Measurements from ENCODE around the gene EIF5B.
"Not testable (repeated sequence)": the region's sequence is repeated elsewhere in the genome, so short reads cannot be mapped to it uniquely, and the experiment has no call there.

Gene EIF5B, protein sequence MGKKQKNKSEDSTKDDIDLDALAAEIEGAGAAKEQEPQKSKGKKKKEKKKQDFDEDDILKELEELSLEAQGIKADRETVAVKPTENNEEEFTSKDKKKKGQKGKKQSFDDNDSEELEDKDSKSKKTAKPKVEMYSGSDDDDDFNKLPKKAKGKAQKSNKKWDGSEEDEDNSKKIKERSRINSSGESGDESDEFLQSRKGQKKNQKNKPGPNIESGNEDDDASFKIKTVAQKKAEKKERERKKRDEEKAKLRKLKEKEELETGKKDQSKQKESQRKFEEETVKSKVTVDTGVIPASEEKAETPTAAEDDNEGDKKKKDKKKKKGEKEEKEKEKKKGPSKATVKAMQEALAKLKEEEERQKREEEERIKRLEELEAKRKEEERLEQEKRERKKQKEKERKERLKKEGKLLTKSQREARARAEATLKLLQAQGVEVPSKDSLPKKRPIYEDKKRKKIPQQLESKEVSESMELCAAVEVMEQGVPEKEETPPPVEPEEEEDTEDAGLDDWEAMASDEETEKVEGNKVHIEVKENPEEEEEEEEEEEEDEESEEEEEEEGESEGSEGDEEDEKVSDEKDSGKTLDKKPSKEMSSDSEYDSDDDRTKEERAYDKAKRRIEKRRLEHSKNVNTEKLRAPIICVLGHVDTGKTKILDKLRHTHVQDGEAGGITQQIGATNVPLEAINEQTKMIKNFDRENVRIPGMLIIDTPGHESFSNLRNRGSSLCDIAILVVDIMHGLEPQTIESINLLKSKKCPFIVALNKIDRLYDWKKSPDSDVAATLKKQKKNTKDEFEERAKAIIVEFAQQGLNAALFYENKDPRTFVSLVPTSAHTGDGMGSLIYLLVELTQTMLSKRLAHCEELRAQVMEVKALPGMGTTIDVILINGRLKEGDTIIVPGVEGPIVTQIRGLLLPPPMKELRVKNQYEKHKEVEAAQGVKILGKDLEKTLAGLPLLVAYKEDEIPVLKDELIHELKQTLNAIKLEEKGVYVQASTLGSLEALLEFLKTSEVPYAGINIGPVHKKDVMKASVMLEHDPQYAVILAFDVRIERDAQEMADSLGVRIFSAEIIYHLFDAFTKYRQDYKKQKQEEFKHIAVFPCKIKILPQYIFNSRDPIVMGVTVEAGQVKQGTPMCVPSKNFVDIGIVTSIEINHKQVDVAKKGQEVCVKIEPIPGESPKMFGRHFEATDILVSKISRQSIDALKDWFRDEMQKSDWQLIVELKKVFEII

DNA sequence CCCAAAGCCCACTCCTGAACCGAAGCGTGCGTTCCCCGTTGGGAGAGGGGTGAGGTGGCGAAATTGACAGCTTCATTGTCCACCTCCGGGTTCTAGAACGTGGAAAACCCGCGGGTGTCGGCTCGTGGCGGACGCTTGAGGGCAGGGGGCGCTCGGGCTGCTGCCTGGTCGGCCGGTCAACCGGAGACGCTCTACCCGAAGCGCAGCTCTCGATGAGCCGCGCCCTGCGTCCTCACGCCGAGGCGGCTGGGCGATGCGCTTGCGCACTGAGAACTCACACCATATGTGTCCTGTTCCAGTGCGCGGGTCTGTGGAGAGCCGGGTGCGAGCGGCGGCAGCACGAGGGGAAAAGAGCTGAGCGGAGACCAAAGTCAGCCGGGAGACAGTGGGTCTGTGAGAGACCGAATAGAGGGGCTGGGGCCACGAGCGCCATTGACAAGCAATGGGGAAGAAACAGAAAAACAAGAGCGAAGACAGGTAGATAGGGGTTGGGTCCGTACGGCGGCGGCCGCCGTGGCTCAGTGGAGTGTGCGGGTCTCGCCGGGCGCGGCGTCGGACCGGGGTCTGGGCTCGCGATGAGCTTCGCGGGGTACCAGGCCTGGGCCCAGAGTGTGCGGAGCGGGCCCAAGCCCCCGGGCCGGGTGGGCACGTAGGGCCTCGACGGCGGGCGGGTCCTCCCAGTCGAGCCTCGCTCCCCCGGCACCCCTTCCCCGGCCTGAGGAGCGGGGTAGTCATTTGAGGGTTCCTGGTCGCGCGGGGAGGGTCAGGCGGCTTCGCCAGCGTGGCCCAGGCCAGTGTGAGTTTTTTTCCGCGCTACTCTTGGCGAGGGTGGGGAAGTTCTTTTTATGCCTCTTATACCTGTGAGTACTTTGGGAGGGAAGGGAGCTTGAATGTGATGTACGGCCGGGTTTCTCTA lies at the start of gene EIF5B:
Gene EIF5B, plus strand, starts transcription at position 277 of the 916 bp plus-strand sequence. Its CDS starts 166 bp downstream, at position 443.
- DNase-seq (ENCODE audit: low spot score): peak; percentile 96

DNA sequence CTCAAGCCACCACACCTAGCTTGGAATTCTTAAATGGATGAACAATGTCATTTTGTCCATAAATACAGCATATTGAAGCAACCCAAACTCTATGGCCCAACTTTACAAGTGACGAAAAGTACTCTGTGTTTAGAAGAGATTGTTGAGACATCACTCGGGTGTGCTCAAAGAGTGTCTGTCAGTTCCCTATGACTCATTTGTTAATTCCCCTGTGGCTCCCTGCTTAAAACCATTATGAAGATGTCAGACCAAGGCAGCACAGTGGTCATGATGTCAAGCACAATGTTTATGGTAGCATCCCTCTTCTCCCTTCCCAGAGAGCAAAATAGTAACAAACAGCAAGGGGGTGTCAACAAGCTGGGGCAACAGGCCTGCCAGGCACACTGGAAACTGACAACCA lies 39.2 kb upstream of the EIF5B start:
- no peak for DNase-seq (ENCODE audit: low spot score)

DNA sequence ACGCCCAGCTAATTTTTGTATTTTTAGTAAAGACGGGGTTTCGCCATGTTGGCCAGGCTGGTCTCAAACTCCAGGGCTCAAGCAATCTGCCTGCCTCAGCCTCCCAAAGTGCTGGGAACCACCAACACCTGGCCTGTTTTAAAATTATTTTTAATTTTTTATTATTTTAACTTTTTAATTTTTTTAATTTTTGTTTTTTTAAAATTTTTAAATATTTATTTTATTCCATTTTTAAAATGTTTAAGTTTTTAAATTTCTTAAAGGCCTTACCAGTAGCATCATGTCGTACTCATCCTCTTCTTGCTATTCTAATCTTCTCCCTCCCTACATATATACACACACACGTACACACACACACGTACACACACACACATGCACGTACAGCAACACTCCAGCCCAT lies 37.6 kb upstream of the EIF5B start:
- no peak for DNase-seq (ENCODE audit: low spot score)

DNA sequence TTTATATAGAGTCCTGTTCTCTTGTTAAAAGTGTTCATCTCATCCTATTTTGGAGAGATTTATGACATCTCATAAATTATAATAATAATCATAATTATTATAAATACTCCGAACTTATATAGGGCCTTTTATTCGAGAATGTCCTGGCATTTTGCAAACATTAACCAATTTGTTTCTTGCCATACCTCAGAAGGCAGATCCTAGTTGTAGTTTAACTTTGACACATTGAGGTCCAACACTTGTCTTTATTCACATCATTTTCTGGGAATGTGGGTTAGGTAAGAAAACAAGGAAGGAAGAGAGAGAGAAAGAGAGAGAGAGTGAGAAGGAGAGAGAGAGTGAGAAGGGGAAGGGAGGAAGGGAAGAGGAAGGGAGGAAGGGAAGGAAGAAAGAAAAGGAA lies 36.1 kb upstream of the EIF5B start, which contains the start of gene LYG1:
Gene LYG1, minus strand, starts transcription at position 101 of the 400 bp plus-strand sequence. CDS start 5,527 bp downstream, outside the sequence.
- not testable (repeated sequence) for DNase-seq (ENCODE audit: low spot score)

DNA sequence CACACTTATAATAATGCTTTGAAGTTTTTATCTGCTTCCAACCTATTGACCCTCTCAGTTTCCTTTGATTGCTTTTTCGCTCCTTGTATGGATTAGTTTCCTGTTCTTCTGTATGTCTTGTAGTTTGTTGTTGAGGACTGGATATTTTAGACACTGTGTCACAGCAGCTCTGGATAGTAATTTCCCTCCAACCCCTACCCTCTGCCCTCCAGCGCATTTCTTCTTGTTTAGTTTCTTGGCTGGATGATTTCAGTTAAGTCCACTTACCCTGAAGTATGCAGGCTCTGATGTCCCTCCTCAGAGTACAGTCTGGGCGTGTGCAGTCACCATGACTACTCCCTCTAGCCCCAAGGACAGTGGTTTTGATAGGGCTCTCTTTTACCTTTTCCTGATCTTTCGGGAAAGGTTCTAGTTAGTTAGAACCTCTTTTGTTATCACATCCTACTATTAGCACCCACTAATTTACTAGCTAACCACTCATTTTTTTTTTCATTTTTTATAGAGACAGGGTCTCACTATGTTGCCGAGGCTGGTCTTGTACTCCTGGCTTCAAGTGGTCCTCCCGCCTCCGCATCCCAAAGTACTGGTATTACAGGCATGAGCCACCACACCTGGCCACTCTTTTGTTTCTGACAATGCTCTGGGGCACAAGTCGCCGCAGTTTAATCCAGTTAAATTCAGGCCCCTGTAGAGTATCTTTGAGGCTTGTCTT lies 19.9 kb upstream of the EIF5B start:
- DNase-seq (ENCODE audit: low spot score): no peak

GRCh38 chr2:99317873-99318200 lies 19.4 kb upstream of the EIF5B start:
- DNase-seq (ENCODE audit: low spot score): not testable (repeated sequence)

DNA sequence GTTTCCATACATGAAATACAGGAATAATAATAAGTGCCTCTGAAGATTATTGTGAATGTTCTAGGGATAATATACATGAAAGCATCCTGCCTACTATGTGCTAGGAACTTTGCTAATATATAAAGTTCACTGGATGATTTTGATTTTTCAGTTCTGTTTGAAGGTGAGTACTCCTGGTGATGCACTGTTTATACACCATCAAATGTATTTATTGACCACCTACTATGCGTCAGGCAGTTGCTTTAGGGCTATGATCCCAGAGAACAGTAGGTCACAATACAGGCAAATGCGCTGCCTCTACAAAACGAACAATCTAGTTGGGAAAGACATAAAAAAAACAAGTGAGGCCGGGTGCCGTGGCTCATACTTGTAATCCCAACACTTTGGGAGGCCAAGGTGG lies 11.8 kb upstream of the EIF5B start:
- no peak for DNase-seq (ENCODE audit: low spot score)

DNA sequence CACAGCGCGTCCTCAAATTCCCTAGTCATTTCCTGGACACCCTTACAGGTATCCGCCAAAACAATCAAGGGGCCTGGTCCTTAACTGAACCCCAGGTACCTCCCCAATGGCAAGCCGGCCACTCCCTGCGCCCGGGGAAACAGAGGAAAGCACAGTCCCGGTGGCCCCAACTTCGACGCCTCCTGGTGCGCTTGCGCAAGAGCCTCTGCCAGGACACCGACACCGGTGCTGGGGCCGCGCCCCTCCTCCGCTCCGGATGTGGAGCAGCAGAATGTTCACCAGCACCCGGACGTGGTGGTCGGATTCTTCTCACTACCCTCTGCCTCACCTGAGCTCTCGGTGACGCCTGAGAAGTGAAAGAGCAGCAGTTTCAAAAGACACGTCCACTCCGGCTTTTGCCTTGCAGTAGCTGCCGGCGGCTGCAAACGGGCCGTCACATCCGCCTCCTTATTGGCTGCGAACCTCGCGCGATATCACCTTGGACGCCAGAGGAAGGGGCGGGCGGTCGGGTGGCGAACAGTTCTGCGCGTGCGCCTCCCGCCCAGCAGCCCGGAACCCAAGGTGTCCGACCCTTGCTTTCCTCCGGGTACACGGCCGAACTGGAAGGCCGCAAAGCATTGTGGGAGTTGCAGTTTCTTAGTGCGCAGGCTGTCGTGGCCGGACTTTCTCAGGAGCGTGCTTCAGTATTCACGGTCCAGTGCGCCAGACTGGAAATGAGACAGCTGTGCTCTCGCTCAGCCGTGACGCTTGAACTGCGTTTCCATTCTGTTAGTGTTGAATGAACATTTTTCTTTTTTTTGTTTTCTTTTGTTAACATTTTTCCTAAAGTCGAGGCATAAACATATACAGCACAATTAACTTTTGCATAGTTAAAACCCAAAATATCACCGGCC lies 1.0 kb upstream of the EIF5B start, which contains the start of gene TXNDC9:
Gene TXNDC9, minus strand, starts transcription at position 423 of the 893 bp plus-strand sequence. CDS start 3,123 bp downstream, outside the sequence.
- DNase-seq (ENCODE audit: low spot score): peak; percentile 98

GRCh38 chr2:99336804-99337112 lies 431 bp upstream of the EIF5B start:
- DNase-seq (ENCODE audit: low spot score): no peak

DNA sequence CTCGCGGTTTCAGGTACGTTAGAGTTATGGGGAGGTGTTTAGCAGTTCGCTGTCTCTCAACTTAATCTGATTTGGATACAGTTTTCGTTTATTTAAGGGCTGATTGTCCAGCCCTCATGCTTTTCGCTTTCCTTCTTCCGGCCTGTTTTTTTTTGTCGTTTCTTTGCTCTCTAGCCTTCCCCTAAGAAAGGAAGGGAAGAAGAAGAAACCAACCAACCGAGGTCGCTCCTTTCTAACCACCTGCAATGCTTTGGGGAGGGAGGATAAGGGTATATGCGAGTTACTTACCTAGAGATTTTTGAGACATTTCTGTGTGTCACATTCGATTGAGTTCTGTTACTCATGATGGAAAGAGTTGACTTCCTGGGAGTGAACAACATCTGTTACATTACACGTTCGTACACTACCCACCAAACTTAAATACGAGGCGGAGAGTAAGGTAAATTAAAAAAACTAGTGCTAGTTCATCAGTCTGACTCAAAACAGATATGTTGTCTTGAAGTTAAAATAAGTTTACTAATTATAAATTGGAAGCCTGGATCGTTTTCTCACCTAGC lies 918 bp downstream of the EIF5B start:
- DNase-seq (ENCODE audit: low spot score): no peak

GRCh38 chr2:99340669-99341236 lies 3.6 kb downstream of the EIF5B start:
- DNase-seq (ENCODE audit: low spot score): no peak

DNA sequence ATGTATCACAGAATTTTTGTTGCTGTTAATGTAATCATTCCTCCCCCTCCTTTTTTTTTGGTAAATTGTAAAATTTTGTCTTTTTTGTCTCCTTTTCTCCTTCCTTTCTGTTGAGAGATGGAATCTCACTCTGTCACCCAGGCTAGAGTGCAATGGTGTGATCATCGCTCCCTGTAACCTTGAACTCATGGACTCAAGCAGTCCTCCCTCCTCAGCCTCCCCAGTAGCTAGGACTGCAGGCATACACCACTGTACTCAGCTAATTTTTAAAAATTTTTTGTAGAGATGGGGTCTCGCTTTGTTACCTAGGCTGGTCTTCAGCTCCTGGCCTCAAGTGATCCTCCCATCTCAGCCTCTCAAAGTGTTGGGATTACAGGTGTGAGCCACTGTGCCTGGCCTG lies 5.3 kb downstream of the EIF5B start:
- no peak for DNase-seq (ENCODE audit: low spot score)

DNA sequence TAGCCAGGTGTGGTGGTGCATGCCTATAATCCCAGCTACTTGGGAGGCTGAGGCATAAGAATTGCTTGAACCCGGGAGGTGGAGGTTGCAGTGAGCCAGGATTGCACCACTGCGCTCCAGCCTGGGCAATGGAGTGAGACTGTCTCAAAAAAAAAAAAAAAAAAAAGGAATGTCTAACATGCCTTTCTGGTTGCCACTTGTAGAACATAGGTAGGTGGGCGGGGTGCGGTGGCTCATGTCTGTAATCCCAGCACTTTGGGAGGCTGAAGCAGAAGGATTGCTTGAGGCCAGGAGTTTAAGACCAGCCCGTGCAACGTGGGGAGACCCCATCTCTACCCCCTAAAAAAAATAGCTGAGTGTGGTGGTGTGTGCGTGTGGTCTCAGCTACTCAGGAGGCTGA lies 8.3 kb downstream of the EIF5B start:
- DNase-seq (ENCODE audit: low spot score): not testable (repeated sequence)

DNA sequence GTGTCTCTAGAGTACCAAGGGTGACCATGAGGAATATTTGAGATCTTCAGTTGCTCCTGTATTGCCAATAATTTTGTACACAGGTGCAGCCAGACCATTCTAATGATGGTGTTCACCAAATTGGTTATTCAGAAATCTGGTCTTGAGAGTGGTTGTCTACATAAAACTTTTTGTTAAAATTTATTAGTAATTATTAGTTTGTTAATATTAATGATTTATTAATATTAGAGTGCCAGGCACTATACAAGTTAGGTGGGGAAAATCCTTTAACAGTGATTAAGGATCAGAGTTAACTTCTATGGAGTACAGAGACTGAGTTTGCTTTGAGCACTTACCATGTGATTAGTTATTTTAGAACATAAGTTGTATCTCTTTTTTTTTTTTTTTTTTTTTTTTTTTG lies 9.0 kb downstream of the EIF5B start:
- no peak for DNase-seq (ENCODE audit: low spot score)

DNA sequence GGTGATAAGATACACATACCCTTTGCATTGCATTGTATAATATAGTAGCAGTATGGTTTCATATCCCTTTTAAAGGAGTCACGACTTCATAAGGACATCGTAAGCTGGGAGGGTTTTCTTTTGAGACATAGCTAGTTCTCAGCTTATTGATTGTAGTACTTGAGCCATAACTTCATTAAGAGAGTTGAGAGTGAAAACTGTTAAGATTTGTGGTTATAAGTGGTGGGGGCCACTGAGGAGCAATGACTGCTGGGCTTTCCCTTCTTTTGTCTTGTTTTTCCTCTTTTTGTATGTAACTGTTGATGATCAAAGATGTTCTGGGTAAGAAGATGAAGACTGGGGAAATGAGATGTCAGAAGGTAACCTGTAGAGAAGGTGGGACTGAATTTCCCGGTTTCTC lies 11.0 kb downstream of the EIF5B start:
- no peak for DNase-seq (ENCODE audit: low spot score)

- no peak for DNase-seq (ENCODE audit: low spot score)
These were observed 13.0 kb downstream of the EIF5B start for GRCh38 chr2:99350194-99350593.

DNA sequence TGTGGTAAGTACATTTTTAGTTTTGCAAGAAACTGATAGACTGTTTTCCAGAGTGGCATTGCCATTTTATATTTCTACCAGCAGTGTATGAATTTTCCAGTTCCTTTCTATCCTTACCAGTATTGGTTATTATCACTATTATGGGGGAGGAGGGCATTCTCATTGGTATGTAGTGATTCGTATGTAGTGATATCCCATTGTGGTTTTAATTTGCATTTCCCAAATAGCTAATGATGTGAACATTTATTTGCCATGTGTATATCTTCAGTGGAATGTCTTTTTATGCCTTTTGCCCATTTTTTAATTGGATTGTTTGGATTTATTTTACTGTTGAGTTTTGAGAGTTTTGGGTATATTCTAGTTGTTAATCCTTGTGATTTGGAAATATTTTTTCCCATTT lies 16.9 kb downstream of the EIF5B start:
- no peak for DNase-seq (ENCODE audit: low spot score)

DNA sequence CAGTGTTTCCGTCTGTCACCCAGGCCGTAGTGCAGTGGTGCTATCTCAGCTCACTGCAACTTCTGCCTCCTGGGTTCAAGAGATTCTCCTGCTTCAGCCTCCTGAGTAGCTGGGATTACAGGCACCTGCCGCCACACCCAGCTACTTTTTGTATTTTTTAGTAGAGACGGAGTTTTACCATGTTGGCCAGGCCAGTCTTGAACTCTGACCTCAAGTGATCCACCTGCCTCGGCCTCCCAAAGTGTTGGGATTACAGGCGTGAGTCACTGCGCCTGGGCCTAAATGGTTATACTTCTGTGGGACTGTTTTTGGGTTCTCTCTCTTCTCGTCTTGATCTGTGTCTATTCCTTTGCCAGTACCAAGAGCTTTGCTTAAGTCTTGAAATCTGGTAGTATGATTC lies 17.6 kb downstream of the EIF5B start:
- DNase-seq (ENCODE audit: low spot score): not testable (repeated sequence)

DNA sequence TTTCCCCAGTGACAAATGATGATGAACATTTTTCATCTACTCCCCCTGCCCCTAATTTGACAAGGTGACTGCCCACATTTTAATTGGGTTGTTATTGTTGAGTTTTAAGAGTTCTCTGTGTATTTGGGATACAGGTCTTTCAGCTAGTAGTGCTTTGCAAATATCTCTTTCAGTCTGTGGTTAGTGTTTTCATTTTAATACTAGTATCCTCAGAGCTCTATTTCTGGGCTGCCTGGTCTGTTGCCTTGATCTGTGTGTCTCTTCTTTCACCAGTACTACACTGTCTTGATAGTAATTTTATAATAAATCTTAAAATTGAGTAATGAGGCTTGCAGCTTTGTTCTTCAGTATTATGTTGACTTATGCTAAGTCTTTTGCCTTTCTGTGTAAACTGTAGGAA lies 19.7 kb downstream of the EIF5B start:
- DNase-seq (ENCODE audit: low spot score): no peak
